Neural crest cell (in vitro differentiated cells): ENCODE results near the gene EYS. TPM values are rescaled to one million over a fixed set of nuclear protein-coding genes. Genes with fewer than 3 reads are reported as not detected.
A peak's percentile ranks its signal among the peaks of the same experiment; 100 is the strongest.

Experiments
- DNase-seq: peaks from one replicate; pipeline ENCODE4 v3.0.0; 2021; ENCODE audit warnings: low read depth, mixed read lengths, low spot score
- H3K27ac Mint-ChIP-seq: one replicate; pipeline ENCODE4 v1.8.0; 2021; ENCODE audit warnings: mild to moderate bottlenecking, mixed read lengths; ENCODE audit not compliant: unreplicated experiment
- H3K27me3 Mint-ChIP-seq: 2 replicates; pipeline ENCODE4 v1.8.0; 2021; ENCODE audit warnings: low read depth, mild to moderate bottlenecking, mixed read lengths
- H3K36me3 Mint-ChIP-seq: 2 replicates; pipeline ENCODE4 v1.8.0; 2021; ENCODE audit warnings: low read depth, mild to moderate bottlenecking, mixed read lengths
- H3K4me1 Mint-ChIP-seq: 2 replicates; pipeline ENCODE4 v1.8.0; 2021; ENCODE audit warnings: mixed read lengths
- H3K4me3 Mint-ChIP-seq: one replicate; pipeline ENCODE4 v1.8.0; 2021; ENCODE audit warnings: mild to moderate bottlenecking, mixed read lengths
- H3K9me3 Mint-ChIP-seq: 2 replicates; pipeline ENCODE4 v1.8.0; 2021; ENCODE audit warnings: mixed read lengths
- CTCF ChIP-seq: fragments of 200-600 bp; sonication (generic); conservative IDR thresholded peaks from 2 replicates; pipeline ENCODE4 v1.5.0; 2021; ENCODE audit warnings: antibody characterized with exemption, mild to moderate bottlenecking
- total RNA-seq: library from RNA; stranded (reverse); gene quantifications from 2 replicates; pipeline ENCODE4 v1.2.1, GENCODE V29; 2021

The EYS gene
- total RNA-seq, 1 donor from 2014 or later = 0.40 TPM

DNA sequence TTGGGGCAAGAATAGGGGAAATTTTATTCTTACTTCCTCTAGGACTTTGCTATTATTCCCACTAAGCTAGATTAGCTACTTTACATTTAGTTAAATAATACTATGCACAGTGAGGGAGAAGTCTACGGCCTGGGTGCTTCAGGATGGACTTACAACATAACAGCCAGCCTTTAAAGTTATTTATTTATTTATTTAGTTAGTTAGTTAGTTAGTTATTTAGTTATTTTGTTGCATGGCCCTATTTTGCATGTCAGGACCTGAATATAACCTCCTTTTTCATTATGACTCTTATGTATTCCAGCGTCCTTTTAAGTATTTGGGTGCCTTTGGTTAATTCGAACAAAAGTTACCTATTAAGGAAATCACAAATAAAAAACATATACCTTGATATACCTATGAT, 238.7 kb downstream of the EYS start:
- H3K27ac Mint-ChIP-seq = no peak overlapping the region
- no peak overlapping the region for H3K4me3 Mint-ChIP-seq
- H3K36me3 Mint-ChIP-seq = no peaks in the 10 kb centered on the region
- no peaks in the 10 kb centered on the region for H3K9me3 Mint-ChIP-seq
- H3K4me1 Mint-ChIP-seq = no peaks in the 10 kb centered on the region
- TF ChIP-seq CTCF = no peak
- no peaks in the 10 kb centered on the region for H3K27me3 Mint-ChIP-seq
- DNase-seq = no peak

DNA sequence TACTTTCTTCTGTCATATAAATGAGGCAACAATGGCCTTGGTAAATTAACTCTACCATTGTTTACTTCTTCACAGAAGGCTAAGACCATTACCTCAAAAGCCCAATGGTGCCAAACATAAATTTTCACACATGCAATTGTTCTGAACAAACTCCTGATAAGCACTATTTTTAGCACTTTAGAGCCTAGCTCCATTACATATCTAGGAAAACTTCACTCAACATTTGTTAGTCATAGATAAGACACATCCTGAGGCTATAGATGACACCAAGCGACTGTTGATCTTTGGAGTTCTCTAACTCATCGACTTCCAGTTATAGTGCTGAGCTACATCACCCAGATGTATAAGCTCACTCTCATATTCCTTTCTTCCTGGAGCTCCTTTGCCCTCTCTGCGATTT, 245.9 kb downstream of the EYS start:
- Mint-ChIP-seq H3K4me1 (no peaks in the 10 kb centered on the region), H3K27me3 (no peaks in the 10 kb centered on the region), H3K36me3 (no peaks in the 10 kb centered on the region), H3K9me3 (no peaks in the 10 kb centered on the region), H3K27ac (peak overlapping the region; percentile 17), H3K4me3 (no peak overlapping the region)
- no peak for TF ChIP-seq CTCF
- no peak for DNase-seq

GRCh38 chr6:65452333-65452732, 254.7 kb downstream of the EYS start:
- no peak overlapping the region for H3K4me3 Mint-ChIP-seq
- DNase-seq = no peak
- H3K9me3 Mint-ChIP-seq = peaks cover 4% of the 10 kb centered on the region
- no peaks in the 10 kb centered on the region for H3K27me3 Mint-ChIP-seq
- H3K4me1 Mint-ChIP-seq = peaks cover 22% of the 10 kb centered on the region
- TF ChIP-seq CTCF = no peak
- no peaks in the 10 kb centered on the region for H3K36me3 Mint-ChIP-seq
- no peak overlapping the region for H3K27ac Mint-ChIP-seq

GRCh38 chr6:65450451-65450850, 256.6 kb downstream of the EYS start:
- Mint-ChIP-seq H3K4me1 (peaks cover 22% of the 10 kb centered on the region), H3K27me3 (no peaks in the 10 kb centered on the region), H3K36me3 (no peaks in the 10 kb centered on the region), H3K27ac (no peak overlapping the region), H3K9me3 (peaks cover 4% of the 10 kb centered on the region), H3K4me3 (no peak overlapping the region)
- no peak for DNase-seq
- TF ChIP-seq CTCF = no peak

DNA sequence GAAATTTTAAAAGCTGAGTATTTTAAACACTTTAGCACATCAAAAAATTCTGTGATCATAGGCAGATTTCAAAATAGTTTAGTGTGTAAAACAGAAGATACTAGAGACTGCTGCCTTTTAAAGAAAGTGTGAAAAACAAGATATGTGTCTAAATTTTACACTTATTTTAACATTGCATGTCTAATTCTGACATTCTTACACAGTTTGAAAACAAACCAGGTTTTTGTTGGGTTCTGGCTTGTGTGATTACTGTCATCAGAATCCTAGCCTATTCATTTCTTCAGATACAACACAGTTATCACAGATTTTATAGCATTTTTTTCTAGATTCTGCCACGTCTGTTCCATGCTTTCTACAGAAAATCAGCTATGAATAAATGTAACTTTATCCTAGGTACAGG, 257.1 kb downstream of the EYS start:
- Mint-ChIP-seq H3K4me3 (no peak overlapping the region), H3K27ac (no peak overlapping the region), H3K36me3 (no peaks in the 10 kb centered on the region), H3K27me3 (no peaks in the 10 kb centered on the region), H3K4me1 (peaks cover 22% of the 10 kb centered on the region), H3K9me3 (peaks cover 4% of the 10 kb centered on the region)
- no peak for TF ChIP-seq CTCF
- no peak for DNase-seq

- H3K36me3 Mint-ChIP-seq = no peaks in the 10 kb centered on the region
- H3K9me3 Mint-ChIP-seq = peaks cover 4% of the 10 kb centered on the region
- peaks cover 22% of the 10 kb centered on the region for H3K4me1 Mint-ChIP-seq
- no peak for TF ChIP-seq CTCF
- no peak overlapping the region for H3K27ac Mint-ChIP-seq
- no peak for DNase-seq
- no peaks in the 10 kb centered on the region for H3K27me3 Mint-ChIP-seq
- no peak overlapping the region for H3K4me3 Mint-ChIP-seq
Observed at GRCh38 chr6:65448866-65449265, 258.2 kb downstream of the EYS start.
